ENCODE measurements around the gene THTPA.

DNA sequence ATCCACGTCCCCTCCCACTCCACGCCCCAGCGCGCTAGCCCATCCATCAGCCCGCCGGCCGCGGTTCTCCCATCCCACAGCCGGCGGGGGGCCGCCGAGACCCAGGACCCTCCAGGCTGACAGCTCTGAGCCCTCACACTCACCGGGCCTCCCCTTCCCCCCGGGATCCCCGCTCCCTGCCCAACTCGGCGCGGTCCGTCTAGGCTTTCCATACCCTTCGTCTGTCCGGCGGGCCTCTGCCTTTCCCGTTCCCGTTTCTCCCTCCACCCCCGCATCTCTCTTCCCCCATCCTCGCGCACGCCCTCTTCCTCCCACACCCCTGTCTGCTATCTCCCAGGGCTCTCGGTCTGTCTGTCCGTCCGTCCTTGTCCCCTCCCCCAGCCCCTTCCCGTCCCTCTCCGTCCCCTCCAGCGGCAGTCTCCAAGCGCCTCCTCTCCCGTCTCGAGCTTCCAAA is 5.2 kb upstream of the THTPA start:
- TF ChIP-seq, protein P1, sequence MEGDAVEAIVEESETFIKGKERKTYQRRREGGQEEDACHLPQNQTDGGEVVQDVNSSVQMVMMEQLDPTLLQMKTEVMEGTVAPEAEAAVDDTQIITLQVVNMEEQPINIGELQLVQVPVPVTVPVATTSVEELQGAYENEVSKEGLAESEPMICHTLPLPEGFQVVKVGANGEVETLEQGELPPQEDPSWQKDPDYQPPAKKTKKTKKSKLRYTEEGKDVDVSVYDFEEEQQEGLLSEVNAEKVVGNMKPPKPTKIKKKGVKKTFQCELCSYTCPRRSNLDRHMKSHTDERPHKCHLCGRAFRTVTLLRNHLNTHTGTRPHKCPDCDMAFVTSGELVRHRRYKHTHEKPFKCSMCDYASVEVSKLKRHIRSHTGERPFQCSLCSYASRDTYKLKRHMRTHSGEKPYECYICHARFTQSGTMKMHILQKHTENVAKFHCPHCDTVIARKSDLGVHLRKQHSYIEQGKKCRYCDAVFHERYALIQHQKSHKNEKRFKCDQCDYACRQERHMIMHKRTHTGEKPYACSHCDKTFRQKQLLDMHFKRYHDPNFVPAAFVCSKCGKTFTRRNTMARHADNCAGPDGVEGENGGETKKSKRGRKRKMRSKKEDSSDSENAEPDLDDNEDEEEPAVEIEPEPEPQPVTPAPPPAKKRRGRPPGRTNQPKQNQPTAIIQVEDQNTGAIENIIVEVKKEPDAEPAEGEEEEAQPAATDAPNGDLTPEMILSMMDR (IDR thresholded peaks at IDR 0.05) = no peak
- TF ChIP-seq POLR2A (IDR thresholded peaks at IDR 0.05) = no peak

Measured in uterus (tissue), 2 donors.